ENCODE data around the gene DOCK1. TPM values are rescaled to one million over a fixed set of nuclear protein-coding genes. Genes with fewer than 3 reads are reported as not detected.
A peak's percentile ranks its signal among the peaks of the same experiment; 100 is the strongest.

Gene DOCK1
- total RNA-seq, 1 donor = 99.7 TPM

- no peak overlapping the region for H3K4me3 ChIP-seq (ENCODE audit: low read depth, low read length)
- no peak for DNase-seq (ENCODE audit: low read depth)
- TF ChIP-seq, protein P1, sequence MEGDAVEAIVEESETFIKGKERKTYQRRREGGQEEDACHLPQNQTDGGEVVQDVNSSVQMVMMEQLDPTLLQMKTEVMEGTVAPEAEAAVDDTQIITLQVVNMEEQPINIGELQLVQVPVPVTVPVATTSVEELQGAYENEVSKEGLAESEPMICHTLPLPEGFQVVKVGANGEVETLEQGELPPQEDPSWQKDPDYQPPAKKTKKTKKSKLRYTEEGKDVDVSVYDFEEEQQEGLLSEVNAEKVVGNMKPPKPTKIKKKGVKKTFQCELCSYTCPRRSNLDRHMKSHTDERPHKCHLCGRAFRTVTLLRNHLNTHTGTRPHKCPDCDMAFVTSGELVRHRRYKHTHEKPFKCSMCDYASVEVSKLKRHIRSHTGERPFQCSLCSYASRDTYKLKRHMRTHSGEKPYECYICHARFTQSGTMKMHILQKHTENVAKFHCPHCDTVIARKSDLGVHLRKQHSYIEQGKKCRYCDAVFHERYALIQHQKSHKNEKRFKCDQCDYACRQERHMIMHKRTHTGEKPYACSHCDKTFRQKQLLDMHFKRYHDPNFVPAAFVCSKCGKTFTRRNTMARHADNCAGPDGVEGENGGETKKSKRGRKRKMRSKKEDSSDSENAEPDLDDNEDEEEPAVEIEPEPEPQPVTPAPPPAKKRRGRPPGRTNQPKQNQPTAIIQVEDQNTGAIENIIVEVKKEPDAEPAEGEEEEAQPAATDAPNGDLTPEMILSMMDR (IDR thresholded peaks at IDR 0.05; ENCODE audit: insufficient read depth, low read depth, low read length) = no peak
Observed at GRCh38 chr10:127035827-127036226, 130.6 kb downstream of the DOCK1 start.

GRCh38 chr10:127036987-127037386 is 131.8 kb downstream of the DOCK1 start:
- DNase-seq (ENCODE audit: low read depth) = no peak
- TF ChIP-seq, protein P1 (IDR thresholded peaks at IDR 0.05; ENCODE audit: insufficient read depth, low read depth, low read length) = no peak
- no peak overlapping the region for H3K4me3 ChIP-seq (ENCODE audit: low read depth, low read length)

- no peak overlapping the region for H3K4me3 ChIP-seq (ENCODE audit: low read depth, low read length)
- TF ChIP-seq, protein P1 (IDR thresholded peaks at IDR 0.05; ENCODE audit: insufficient read depth, low read depth, low read length) = no peak
- no peak for DNase-seq (ENCODE audit: low read depth)
Observed at GRCh38 chr10:127039435-127039834, 134.2 kb downstream of the DOCK1 start.

- H3K4me3 ChIP-seq (ENCODE audit: low read depth, low read length) = no peak overlapping the region
- TF ChIP-seq, protein P1 (IDR thresholded peaks at IDR 0.05; ENCODE audit: insufficient read depth, low read depth, low read length) = no peak
- DNase-seq (ENCODE audit: low read depth) = peak; percentile 35
Observed at GRCh38 chr10:127040756-127041155, 135.5 kb downstream of the DOCK1 start.

GRCh38 chr10:127041552-127041951 is 136.3 kb downstream of the DOCK1 start:
- DNase-seq (ENCODE audit: low read depth) = peak; percentile 95
- no peak overlapping the region for H3K4me3 ChIP-seq (ENCODE audit: low read depth, low read length)
- TF ChIP-seq, protein P1 (IDR thresholded peaks at IDR 0.05; ENCODE audit: insufficient read depth, low read depth, low read length) = no peak

- TF ChIP-seq, protein P1 (IDR thresholded peaks at IDR 0.05; ENCODE audit: insufficient read depth, low read depth, low read length) = no peak
- no peak overlapping the region for H3K4me3 ChIP-seq (ENCODE audit: low read depth, low read length)
- no peak for DNase-seq (ENCODE audit: low read depth)
Observed at GRCh38 chr10:127043301-127043700, 138.1 kb downstream of the DOCK1 start.

DNA sequence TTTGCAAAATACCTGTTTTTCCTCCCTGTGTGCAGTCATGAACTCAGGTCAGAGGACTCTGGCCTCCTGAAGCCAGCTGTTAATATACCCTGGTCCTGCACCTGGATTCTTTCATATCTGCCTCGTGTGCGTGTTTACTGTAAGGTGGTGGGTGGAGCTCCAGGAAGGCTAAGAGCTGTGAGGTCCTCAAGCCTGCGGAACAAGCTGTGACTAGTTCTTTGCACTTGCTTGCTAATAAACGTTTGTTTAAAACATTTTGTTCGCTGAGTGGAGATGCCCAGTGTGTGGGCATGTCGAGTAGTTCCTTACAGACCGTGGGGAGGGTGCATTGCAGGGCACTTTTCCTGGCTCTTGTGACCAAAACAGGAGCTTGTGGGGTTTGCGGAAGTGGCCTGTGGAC is 139.0 kb downstream of the DOCK1 start:
- no peak for DNase-seq (ENCODE audit: low read depth)
- H3K4me3 ChIP-seq (ENCODE audit: low read depth, low read length) = no peak overlapping the region
- TF ChIP-seq, protein P1 (IDR thresholded peaks at IDR 0.05; ENCODE audit: insufficient read depth, low read depth, low read length) = no peak

Measured in fibroblast of villous mesenchyme (primary cell).